ENCODE measurements around the gene KLHL24.
"Not testable (repeated sequence)": the region's sequence is repeated elsewhere in the genome, so short reads cannot be mapped to it uniquely, and the experiment has no call there.

The KLHL24 gene

GRCh38 chr3:183597959-183598358 lies 37.5 kb upstream of the KLHL24 start:
- no peak for TF ChIP-seq ZFX (IDR thresholded peaks at IDR 0.05; ENCODE audit: borderline replicate concordance)
- no peak for TF ChIP-seq CTCF (IDR thresholded peaks at IDR 0.05)
- H3K27ac ChIP-seq, result no peak overlapping the region

- not testable (repeated sequence) for H3K27ac ChIP-seq
Observed at GRCh38 chr3:183611326-183611725, 24.1 kb upstream of the KLHL24 start.

GRCh38 chr3:183613366-183614285 lies 21.8 kb upstream of the KLHL24 start:
- H3K27ac ChIP-seq, result no peak overlapping the region
- TF ChIP-seq ZFX (IDR thresholded peaks at IDR 0.05; ENCODE audit: borderline replicate concordance), result no peak
- no peak for TF ChIP-seq CTCF (IDR thresholded peaks at IDR 0.05)

DNA sequence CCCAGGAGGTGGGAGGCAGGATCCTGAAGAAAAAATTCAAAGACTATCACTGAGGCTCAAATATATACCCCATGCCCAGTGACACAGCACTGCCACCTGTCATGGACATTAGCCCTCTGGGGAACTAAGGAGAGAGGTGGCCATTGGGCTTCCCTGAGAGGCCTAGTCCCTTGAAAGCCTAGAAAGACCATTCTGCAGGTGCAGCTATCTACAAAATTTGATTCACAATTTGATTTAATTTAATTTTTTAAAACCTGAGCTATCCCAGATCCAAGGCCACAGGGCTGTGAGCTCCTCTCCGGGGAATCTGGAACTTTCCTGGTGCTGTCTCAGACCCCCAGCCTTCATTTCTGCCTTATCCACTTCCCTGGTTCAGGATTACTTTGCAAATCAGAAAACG lies 16.9 kb upstream of the KLHL24 start:
- TF ChIP-seq CTCF (IDR thresholded peaks at IDR 0.05) (no peak), ZFX (IDR thresholded peaks at IDR 0.05; ENCODE audit: borderline replicate concordance) (no peak)
- no peak overlapping the region for H3K27ac ChIP-seq

DNA sequence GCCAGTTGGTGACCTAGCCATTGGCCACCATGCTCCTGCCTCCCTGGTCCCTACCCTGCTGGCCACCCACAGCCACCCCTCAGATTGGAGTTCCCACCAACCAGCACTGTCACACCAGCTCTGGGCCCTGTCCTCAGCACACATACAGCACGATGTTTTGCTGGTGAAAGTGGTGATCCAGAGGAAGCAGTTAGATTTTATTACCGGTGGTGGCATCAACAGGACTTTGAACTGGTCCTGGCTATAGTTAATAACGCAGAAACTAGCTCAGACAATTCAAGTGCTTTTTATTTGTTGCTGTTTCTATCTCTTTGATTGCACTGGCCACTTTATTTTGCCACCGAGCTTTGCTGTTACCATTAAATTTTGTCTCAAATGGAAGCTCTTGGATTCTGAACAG lies 16.4 kb upstream of the KLHL24 start:
- H3K27ac ChIP-seq, result no peak overlapping the region
- TF ChIP-seq ZFX (IDR thresholded peaks at IDR 0.05; ENCODE audit: borderline replicate concordance) (no peak), CTCF (IDR thresholded peaks at IDR 0.05) (no peak)

- TF ChIP-seq ZFX (IDR thresholded peaks at IDR 0.05; ENCODE audit: borderline replicate concordance), result no peak
- no peak for TF ChIP-seq CTCF (IDR thresholded peaks at IDR 0.05)
- no peak overlapping the region for H3K27ac ChIP-seq
Observed at GRCh38 chr3:183619624-183620251, 15.7 kb upstream of the KLHL24 start.

DNA sequence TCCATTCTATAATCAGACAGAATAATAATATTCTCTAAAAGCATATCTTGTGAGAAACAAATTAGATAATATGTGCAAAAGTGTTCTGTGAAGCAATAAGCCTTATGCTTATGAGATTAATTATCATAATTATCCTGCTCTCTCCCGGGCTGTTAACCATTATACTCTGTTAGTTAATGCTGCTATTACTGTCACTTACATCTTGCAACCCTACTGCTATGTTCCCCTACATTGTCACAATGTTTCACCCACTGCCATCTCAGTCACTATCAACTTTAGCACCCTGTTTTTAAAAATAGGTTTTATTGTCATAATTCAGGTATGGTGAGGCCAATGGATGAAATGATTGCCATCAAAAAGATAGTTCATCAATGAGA lies 15.2 kb upstream of the KLHL24 start:
- H3K27ac ChIP-seq, result no peak overlapping the region
- TF ChIP-seq CTCF (IDR thresholded peaks at IDR 0.05) (no peak), ZFX (IDR thresholded peaks at IDR 0.05; ENCODE audit: borderline replicate concordance) (no peak)

DNA sequence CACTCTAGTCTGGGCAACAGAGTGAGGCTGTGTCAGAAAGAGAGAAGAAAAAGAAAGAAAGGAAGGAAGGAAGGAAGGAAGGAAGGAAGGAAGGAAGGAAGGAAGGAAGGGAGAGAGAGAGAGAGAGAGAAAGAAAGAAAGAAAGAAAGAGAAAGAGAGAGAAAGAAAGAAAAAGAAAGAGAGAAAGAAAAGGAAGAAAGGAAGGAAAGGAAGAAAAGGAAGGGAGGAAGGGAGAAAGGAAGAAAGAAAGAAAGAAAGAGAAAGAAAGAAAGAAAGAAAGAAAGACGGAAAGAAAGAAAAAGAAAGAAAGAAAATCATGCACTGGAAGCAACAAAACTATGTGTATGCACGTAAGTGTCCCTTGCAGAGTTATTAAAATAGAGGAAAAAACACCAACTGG lies 12.9 kb upstream of the KLHL24 start:
- H3K27ac ChIP-seq, result not testable (repeated sequence)
